GM23338 (cell line): Measurements from ENCODE around the gene UGT2B15.

Source experiments
- CTCF ChIP-seq, 2 experiments: fragments of 200-600 bp in 1 of 2; sonication (generic) in 1 of 2; conservative IDR thresholded peaks; 2 replicates each; pipeline versions ENCODE4 v1.5.1 to v1.6.1; 2016 to 2017; ENCODE audit warnings: antibody characterized with exemption in 2 of 2, low read depth in 2 of 2, mild to moderate bottlenecking in 2 of 2, moderate library complexity in 1 of 2
- TF ChIP-seq, protein P1 (sequence below): IDR thresholded peaks from 2 replicates; pipeline ENCODE4 v1.6.1; 2016; ENCODE audit warnings: antibody characterized with exemption

DNA sequence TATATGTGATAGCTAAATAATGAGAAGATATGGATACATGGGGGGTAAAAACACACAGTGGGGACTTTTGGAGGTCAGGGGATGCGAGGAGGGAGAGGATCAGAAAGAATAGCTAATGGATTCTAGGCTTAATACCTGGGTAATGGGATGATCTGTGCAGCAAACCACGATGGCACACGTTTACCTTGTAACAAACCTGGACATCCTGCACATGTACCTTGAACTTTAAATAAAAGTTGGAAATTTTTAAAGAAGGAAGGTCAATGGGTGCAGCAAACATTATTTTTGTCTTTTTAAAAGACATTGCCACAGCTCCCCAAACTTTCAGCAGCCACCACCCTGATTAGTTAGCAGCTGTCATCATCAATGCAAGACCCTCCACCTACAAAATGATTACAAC lies 29.7 kb upstream of the UGT2B15 start:
- TF ChIP-seq, protein P1, sequence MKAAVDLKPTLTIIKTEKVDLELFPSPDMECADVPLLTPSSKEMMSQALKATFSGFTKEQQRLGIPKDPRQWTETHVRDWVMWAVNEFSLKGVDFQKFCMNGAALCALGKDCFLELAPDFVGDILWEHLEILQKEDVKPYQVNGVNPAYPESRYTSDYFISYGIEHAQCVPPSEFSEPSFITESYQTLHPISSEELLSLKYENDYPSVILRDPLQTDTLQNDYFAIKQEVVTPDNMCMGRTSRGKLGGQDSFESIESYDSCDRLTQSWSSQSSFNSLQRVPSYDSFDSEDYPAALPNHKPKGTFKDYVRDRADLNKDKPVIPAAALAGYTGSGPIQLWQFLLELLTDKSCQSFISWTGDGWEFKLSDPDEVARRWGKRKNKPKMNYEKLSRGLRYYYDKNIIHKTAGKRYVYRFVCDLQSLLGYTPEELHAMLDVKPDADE: no peak
- TF ChIP-seq CTCF (conservative IDR thresholded peaks at IDR 0.05; ENCODE audit: low read depth in 2 of 2): no peak
